HG03432 (cell line): ENCODE measurements around the gene ABCC8.

Experiments
- ATAC-seq: cut with Tn5 transposase; IDR thresholded peaks from one replicate; pipeline ENCODE4 v1.9.1; 2021; ENCODE audit warnings: mild to moderate bottlenecking, moderate library complexity; ENCODE audit not compliant: unreplicated experiment

ABCC8 gene

DNA sequence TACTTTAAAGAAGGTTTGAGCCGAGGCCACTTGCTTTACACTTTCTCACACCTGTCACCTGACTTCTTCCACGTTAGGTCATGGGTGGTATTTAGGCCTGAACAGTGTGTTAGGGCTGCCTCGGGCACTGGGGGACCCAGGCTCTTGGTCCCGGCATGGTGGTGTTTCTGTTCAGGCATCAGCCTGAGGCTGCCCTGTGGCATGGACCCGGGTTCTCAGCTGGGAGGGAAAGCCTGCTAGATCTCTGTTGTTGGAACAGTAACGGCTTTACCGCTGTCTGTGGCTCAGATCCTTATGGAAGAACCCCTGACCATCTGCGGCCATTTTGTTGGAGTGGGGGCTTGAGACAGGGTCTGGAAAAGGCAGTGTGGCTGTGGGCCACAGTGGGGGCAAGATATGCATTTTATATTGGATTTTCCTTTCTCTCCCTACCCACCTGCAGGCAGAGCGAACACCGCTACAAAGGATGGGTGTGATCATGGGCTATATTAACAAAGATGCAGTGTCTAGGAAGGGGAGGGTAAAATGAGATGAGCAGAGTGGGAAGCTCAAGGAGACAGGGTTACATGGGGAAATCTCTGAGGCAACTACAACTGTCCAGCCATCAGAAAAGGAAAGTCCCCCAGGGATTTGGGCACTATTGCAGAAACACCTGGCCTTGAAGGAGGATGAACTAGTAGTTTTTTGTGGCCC, 86.5 kb downstream of the ABCC8 start:
- no peak for ATAC-seq

DNA sequence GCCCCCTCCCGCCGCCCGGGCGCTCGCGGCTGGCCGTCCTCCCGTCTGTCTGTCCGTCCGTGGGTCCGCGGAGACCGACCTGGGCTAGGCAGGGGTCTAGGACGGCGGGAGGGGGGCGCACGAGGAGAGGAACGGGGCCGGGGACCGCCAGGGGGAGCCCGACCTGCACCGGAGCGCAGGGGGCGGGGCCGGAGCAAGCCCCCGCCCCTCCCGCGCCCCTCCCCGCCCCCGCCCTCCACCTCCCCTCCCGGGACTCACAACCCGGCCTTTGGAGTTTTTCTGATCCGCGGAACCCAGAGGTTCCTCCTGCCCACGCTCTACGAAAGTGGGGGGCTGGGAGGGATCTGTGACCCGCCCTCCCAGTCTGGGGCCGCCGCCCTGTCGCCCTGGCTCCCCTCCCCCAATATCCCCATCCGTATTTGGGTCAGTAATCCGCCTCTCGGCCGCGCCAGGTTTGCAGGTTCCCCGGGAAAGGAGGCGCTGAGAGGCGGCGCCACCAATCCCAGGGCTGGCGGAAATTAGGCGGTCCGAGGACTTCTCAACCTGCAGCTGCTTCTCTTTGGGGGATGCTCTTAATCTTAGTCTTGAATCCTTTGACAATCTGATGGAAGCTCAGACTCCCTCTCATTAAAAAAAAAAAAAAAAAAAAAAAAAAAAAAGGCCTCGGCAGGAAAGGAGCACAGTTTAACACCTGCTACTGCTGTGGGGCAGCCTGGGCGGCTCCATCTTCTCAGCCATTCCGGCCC, 87.3 kb downstream of the ABCC8 start:
- ATAC-seq, result peak; percentile 73

DNA sequence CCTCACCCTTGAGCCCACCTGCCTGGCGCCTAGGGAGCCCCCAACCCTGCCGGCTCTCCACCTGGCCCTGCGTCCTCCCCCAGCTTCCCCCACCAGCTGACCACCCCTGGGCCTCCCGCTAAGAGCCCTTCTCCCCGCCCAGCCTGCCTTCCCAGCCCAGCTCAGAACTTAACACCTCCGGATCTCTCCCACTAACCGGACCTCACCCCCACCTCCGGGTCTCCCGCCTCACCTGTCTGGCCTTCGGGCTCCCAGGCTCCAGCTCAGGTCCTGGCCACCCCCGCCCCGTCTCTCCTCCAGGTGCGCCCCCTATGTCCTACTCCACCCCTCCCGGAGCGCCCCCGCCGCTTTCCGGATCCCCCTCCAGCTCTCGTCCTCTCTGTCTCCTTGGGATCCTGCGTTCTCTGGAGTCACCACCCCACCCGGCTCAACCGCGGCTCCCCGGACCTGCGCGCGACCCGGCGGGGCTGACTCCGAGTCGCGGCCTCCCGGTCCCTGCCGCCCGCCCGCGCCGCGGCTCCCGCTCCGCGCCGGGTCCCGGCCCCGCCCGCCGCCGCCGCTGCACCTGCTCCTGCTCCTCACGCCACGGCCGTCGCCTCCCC, 87.9 kb downstream of the ABCC8 start, which contains the start of gene KCNJ11:
TSS of gene KCNJ11 (minus strand) at position 51 of the 602 bp plus-strand sequence. CDS start 568 bp downstream, outside the sequence.
- peak; percentile 46 for ATAC-seq

DNA sequence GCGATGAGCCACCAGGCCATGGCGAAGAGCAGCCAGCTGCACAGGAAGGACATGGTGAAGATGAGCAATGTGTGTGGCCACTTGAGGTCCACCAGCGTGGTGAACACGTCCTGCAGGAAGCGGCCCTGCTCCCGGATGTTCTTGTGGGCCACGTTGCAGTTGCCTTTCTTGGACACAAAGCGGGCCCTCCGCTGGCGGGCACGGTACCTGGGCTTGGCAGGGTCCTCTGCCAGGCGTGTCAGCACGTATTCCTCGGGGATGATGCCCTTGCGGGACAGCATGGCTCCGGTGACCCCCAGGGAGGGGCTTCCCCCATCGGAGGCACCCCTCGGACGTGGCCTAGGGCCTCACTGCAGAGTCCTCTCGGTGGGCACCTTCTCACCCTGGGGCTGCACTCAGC, 88.8 kb downstream of the ABCC8 start:
- ATAC-seq, result no peak

DNA sequence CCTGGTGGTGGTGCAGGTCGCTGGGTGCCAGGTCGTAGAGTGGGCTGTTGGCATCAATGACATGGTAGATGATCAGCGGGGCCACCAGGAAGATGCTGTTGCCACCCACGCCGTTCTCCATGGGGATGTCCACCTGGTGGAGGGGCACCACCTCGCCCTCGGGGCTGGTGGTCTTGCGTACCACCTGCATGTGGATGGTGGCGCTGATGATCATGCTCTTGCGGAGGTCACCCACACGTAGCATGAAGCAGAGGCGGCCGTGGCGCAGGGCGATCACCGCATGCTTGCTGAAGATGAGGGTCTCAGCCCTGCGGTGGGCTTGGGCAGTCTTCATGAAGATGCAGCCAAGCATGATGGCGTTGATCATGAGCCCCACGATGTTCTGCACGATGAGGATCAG, 89.4 kb downstream of the ABCC8 start:
- no peak for ATAC-seq

DNA sequence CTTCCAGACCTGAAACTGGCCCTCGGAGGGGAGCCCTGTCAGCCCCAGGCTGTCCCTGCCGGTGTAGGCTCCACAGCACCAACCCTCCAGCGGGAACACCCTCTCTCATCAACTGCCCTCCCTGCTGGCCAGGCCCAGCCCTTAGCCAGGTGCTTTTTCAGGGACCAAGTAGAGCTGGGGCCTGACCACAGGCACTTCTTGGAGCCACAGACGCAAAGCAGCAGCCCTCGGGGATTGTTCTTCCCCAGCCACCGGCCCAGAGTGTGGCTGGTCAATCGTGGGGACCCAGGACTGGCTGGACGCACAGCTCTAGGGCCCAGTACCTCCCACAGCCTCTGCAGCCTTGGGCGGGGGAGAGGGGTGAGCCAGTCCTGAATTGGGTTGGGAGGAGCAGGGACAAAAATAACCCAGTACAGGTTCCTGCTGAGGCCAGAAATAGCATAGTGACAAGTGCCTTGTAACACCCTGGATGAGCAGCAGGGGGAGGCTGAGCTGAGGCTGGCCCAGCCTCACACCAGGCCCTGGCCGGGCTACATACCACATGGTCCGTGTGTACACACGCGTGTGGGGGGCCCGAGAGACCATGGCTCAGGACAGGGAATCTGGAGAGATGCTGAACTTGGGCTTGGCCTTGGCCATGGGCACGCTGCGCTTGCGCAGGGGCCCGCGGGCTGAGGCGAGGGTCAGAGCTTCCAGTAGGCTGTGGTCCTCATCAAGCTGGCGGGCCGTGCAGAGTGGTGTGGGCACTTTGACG, 90.1 kb downstream of the ABCC8 start:
- peak; percentile 55 for ATAC-seq

DNA sequence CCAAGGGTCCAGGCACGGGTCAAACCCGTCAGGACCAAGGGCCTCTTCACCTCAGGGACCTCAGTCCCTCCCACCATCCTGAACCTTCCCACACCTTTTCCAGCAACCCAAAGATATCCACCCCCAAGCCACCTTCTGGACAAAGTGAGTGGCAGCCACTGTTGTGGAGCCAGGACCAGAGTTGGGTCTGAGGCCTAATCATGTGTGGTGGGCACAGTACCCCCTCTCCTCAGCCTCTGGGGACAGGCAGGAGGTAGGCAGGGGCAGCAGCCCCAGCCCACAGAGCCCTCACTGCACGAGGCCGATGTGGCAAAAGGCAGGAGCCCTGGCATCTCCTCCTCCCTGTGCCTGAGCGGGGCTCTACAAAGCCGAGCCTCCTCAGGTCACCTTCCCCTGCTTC, 90.7 kb downstream of the ABCC8 start:
- ATAC-seq, result no peak

DNA sequence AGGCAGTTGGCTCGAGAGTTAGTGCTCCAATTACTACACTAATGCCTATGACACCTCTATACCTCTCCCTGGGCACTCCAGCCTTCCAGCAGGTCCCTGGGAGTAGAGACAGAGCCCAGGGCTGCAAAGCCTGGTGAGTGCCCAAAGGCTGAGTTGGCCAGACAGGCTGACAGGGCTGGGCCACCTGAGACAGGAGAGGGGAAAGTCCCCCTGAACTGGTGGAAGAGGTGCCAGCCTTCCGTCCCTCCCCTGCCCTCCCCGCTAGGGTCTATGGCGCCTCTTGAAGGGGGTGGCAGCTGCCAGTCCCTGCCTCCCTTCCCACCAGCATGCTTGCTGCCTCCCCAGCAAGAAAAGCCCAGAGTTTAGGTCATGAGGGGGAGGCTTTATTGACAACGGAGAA, 91.2 kb downstream of the ABCC8 start:
- no peak for ATAC-seq

DNA sequence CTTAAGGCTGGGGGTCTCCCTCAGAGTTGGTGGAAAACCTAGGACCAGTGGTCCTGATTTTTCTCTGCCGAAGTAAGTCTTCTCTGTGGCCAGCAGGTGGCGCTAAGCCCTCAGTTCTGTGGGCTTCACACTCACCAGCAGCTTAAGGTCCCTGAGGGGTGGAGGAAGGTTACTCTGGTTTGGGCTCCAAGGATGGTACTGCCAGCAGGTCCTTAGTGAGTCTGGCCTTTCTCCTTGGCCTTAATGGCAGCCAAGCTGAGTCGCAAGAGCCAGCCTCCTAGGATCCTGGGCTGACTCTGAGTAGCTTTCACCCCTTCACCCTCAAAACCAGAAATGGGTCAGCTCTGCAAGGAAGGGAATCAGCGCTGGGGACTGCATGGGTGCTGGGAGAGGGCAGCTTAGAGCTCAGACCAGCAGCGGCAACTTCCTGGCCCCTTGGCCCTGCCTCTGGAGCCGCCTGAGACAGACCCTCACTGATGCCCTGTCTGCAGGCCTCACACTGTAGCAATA, 92.6 kb downstream of the ABCC8 start:
- ATAC-seq, result peak; percentile 57

DNA sequence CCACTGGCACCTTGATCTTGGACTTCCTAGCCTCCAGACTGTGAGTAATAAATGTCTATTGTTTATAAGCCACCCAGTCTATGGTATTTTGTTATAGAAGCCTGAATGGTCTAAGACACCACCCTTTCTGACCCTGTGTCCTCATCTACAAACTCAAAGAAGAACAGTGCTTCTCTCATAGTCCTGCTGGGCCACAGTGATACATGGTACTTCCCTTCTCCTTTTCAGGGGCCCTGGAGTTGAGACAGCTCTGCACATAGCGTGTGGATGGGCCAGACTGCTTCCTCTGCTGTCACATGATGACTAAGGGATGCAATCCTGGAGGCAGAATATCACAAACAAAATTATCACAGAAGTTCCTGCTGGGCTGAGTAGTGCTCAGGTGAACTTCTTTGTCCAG, 93.2 kb downstream of the ABCC8 start:
- no peak for ATAC-seq

DNA sequence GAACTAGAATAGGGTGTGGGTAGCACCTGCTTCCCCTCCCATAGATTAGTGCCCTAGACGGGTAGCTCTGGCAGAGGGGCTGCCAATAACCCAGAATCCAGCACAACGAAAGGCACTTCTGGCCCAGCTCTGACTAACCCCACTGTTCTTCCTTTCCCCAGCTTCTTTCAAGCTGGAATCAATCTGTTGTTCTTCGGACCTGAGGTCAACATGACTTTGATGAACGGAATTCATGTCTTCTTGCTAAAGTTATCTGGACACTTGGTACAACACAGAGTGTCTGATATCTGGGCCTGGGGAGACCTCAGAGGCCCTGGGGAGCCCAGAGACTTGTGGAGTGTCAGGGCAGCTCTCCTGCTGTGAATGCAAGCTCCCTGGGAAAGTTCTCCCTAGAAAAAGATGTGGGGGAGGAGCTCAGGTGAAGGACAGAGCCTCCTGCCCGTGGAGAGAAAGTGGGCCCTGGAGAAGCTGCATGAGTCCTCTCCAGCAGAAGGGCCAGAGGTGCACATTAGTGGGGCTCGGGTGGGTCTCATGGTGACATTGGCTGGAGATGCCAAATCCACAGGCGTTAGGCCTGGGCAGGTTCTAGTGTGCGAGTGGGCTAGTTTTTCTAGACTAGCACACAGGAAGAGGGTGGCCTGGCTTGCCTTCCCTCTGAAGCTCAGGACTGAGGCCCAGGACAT, 94.5 kb downstream of the ABCC8 start:
- no peak for ATAC-seq

DNA sequence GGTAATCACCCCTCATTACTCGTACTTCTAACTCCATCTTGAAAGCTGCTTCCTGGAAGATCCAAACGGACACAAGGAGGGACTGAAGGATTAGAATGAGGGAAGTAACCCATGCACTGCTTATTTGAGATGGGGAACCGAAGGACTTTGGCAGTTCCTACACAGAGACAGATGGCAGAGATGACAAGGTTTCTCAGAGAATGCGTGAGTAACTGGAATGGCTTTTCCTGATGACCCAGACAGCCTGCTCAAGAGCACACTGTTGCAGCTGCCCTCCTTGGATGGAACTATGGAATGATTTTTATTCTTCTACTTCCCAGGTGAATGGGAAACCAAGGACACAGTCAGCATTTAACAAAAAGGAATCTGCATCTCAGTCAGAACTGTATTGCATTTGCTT, 95.5 kb downstream of the ABCC8 start:
- ATAC-seq, result no peak

DNA sequence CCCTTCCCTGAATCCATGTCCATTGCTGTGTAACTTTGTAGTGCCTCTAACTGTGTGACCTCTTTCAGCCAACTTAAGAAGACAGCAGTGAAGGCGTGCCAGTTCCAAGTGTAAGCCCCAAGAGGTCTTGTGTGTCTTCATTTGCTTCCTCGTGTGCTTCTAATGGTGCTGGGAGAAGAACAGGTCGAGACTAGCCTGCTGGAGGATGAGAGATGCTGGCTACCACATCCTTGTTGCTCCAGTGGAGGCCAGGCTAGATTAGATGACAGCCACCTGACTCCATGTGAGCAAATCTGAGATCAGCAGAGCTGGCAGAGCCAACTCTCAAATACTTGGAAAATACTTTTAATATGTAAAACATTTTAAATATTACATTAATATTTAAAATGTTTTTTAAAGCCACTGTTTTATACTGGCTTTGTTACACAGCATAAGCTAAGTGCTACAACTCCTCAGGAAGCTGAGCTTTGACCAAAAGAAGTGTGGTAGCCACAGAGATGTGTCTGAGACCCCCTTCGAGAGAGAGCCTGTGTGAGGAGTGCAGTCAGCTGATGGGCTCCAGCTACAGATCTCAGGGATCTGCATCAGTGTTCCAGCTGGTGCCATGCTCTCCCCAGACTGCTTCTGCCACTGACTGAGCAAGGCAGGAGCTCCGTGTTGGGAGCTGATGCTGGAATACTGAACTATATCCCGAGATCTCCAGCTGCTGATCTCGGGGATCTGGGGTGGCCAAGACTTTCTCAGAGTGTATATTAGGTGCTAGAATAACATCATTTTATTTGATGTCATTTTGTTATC, 97.1 kb downstream of the ABCC8 start:
- no peak for ATAC-seq

DNA sequence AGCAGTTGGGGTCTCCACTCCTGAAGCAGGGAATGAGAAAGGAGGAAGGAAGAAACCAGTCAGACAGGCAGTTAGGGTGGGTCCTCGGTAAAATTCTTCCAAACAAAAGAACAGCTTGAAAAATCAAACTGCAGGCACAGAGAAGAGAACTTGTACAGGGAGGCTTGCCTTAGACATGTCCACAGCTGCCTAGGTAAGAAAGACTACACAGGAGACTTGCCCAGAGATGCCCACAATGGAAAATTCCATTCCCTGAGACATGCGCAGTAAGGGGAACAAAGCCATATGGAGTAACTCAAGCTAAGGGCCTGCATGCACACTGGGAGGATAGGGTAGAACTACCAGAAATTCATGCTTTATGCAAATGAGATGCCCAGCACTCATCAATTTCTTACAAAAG, 98.0 kb downstream of the ABCC8 start:
- no peak for ATAC-seq

DNA sequence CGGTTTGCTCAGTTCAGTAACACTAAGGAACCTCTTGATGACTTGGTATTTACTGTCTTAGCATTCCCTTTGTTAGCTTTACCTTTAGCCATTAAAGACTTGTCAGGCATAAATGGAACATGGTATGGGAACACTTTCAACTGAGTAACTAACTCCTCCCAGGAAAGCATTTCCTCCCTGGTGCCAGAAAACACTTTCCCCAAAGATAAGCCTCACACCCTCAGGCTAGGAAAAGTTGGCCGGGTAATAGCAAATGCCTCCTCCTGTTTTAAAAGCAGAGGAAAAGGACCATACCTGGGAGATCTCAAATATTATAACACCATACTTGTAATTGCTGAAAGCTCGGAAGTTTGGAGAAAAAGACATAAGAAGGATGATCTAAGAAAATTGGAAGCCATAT, 100.2 kb downstream of the ABCC8 start:
- no peak for ATAC-seq

DNA sequence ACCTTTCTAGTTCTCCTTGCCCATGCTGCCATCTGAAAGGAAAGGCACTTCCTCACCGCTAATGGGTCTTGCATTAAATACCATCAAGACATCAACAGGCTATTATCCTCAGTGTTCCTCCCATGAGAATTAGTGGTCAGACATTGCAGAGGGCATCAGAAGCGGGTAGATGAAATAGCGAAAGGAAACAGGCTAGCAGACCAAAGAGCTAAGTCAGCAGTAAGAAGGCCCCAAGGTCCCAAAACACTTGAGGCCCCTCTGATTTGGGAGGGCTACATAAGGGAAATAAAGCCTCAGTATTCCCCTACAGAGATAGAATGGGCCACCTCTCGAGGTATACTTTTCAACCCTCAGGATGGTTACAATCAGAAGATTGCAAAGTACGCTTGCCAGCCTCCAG, 101.1 kb downstream of the ABCC8 start:
- no peak for ATAC-seq

DNA sequence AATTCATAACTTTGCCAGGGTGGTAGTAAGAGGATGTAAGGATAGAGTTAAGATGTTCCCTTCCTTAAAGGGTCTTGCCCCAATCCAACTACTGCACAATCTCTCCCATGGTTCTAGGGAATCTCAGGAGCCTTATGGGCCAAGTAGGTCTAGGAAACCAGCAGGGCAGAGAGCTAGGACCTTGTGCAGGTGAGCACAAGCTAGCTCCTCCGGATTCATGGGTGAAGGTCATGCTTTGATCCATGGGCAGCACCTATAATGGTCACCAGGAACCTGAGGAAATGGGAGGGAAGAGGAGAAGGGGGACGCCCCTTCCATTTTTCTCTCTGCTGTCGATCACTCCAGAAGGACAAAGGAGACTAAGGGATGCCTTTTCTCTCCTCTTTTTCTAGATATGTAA, 105.0 kb downstream of the ABCC8 start:
- ATAC-seq, result no peak

DNA sequence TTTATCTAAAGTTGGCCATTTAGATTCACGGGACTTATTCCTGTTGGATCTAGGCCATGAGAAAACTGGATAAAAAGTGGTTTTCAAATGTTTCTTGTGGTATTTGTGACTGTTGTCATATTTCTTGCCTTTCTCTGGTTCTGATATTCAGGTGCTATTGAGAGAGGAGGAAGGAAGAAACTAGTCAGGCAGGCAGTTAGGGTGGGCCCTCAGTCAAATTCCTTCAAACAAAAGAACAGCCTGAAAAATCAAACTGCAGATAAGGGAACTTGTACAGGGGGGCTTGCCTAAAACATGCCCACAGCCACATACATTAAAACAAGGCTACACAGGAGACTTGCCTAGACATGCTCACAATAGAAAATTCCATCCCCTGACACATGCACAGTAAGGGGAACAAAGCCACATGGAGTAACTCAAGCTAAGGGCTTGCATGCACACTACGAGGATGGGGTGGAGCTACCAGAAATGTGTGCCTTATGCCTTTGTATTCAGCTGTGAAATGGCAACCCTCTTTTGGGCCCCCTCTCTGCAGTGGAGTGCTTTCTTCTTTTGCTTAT, 106.9 kb downstream of the ABCC8 start:
- ATAC-seq, result no peak

DNA sequence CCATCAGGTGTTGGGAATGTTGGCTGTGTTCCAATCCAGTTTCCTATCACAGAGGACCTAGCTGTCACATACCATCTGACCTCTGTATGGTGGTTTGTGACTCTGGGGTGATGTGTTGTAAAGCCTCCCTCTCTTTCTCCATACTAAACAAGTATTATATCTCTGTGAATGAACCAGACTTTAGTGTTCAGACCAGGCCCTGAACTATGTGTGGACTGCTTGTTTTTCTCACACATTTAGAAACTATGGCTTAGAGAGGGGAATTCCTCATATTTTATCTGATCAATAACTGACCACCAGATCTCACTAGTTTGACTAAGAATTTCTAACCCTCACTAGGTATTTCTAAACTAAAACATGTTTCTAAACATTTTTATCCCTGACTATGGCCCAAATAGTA, 107.6 kb downstream of the ABCC8 start:
- ATAC-seq, result peak; percentile 64
